ENCODE measurements around the gene BNC2.
"Not testable (repeated sequence)": the region's sequence is repeated elsewhere in the genome, so short reads cannot be mapped to it uniquely, and the experiment has no call there.

BNC2 gene

DNA sequence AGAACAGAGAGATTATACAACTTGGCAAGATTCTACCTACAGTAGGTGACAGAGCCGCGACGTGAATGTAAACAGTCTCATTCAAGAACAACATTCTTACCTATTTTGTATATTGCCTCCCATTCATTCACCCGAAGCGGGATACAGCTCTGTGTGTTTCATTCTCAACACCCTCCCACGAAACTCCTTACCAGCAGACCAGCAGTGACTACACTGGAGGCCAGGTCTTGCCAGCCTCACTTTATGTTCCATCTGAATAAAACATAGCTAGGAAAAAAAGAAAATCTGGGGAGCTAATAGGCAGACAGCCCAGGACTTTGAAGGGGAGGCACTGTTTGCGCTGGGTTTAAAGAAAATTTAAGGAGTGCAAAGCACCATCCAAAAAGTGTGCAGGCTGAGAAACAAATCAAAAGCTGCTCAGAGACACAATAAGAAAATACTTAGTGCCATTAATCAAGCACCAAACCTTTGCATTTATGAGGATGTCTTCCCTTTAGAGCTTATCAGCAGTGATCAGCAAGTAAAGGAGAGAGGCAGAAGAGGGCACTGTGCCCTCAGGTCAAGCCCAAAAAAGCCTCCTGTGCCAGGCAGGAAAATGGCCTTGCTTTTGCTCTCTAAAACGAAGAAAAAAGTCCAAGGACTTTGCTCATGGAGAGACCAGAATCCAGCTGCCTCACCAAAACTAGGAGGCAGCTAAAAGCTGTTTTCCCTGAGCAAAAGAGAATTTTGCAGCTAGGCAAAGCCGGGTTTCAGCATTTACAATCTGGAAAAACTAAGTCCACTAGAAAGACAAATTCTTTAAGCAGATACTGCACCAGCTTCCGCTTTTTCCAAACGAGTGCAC lies 295.1 kb downstream of the BNC2 start:
- no peak for DNase-seq

DNA sequence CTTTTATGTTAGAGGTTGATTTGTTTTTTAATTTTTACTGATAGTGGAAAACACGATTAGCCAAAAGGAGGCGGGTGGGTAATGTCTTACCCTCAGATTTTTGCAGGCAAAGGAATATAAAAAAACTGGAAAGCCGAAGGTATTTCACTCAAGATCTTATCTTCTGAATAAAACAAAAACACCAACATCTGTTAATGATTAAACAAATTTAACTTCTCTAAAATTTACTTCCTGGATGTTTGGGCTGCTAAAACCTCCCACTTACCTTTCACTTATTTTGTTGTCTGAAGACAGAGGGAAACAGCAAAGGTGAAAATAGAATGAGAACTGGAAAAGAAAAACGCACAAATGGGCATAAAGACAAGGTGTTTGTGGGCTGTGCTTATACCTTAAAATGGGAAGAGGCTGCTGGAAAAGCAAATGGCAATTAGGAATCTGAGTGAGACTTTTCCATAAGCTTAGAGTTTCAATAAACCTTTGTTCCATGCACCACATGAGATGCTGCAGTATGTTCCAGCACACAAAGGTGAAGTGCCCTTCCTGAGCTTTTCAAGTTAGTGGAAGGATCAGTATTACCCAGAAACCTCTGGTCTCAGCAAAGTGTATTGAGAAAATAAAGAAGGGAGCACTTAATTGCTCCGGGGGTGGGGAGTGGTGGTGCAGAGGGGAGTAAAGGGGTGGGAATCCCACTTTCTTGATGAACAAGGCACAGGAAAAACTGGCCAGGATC lies 298.3 kb downstream of the BNC2 start:
- no peak for DNase-seq

DNA sequence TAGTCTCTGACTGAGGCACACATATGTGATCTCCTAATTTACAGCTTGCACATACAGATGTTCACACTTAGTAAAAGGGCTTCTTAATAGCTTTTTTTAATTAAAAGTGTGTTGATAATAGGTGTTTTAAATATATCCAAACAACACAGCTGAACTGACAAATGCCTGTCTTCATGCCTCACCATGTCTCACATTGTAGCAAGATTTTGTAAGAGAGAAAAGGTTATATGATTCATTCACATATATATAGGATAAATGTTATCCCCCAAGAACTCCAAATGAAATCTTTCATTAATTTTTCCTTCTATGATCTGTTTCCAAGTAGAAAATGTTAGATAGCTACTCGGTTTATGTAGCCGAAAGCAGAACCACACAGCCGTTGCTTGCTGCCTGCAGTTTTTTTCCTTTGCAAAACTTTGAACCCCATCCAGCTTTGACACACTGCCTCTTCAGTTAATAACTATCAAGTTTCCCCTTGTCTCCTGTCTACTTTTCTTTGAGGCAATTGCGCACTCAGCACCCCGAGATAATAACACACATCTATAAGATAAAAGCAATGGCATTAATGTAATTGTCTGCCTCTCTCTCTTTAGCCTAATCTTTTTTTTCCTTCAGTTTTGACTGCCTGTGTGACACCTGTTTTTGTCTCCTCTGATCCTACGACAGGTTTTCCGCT lies 299.2 kb downstream of the BNC2 start:
- DNase-seq = no peak

DNA sequence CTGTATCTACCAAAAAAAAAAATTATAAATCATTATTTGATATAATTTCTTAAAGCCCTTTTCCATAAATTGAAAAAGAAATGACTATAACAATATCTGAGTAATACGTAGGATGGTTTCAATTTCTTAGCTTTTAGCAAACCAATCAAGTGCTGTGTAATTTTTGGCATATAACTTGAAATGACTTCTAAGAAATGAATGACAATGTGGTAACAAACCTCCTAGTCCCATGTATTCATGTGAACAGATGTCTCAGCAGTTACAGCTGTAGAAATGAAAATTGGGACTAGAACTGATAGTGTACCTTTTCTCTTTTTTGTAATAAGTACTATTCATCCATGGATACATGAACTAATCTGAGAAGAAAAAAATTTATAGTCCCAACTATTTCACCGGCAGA lies 307.0 kb downstream of the BNC2 start:
- DNase-seq = no peak

DNA sequence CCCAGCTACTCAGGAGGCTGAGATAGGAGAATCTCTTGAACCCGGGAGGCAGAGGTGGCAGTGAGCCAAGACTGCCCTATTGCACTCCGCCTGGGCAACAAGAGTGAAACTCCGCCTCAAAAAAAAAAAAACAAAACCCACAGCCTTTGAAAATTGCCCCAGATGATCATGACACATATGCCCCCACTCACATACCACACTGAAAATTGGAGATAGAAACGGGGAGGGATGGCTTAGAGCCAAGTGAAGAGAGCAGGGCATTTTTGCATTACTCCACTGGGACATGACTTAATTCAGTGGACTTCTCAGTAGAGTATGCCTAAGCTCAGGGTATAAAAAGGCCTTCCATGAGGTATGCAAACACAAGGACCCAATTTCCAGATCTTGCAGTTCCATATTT lies 309.3 kb downstream of the BNC2 start:
- DNase-seq = no peak

DNA sequence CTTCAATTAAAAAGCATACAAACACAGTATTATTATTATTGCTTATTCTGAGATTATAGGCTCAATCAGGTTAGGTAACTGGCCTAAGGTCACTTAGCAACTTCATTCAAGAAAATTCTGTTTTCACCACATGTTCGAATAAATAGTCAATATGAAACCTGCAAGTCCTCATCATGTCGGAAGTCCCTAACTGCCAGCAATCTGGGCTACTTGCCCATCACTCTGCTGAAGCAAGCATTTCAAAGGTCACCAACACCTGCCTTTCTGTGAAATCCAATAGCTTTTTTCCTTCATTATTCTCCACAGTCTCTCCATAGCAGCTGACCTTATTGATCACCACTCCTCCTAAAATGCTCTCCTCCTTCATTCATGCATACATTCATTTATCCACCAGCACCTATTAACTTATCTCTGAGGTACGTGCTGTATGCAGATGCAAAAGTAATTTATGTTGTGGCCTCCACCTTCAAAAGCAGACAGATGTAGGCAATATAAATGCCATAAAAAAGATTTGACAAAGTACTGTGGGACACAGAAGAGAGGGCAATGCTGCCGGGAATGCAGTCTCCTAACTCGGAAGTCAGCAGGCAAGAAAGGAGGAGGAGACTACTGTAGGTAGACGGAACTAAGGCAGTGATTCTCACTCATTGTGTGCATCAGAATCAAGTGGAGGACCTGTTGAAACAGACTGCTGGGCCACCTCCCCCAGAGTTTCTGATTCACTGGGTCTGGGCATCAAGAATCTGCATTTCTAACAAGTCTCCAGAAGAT lies 310.9 kb downstream of the BNC2 start:
- no peak for DNase-seq

DNA sequence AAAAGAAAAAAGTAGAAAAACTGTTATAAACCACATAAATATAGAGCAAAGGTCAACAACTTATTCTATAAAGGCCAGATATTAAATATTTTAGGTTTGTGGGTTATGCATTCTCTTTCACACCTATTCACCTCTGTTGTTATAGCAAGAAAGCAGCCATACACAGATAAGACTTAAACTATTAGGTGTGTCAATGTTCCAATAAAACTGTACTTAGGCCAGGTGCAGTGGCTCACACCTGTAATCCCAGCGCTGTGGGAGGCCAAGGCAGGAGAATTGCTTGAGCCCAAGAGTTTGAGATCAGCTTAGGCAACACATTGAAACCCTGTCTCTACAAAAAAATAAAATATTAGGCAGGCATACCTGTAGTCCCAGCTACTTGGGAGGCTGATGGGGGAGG lies 314.7 kb downstream of the BNC2 start:
- no peak for DNase-seq

DNA sequence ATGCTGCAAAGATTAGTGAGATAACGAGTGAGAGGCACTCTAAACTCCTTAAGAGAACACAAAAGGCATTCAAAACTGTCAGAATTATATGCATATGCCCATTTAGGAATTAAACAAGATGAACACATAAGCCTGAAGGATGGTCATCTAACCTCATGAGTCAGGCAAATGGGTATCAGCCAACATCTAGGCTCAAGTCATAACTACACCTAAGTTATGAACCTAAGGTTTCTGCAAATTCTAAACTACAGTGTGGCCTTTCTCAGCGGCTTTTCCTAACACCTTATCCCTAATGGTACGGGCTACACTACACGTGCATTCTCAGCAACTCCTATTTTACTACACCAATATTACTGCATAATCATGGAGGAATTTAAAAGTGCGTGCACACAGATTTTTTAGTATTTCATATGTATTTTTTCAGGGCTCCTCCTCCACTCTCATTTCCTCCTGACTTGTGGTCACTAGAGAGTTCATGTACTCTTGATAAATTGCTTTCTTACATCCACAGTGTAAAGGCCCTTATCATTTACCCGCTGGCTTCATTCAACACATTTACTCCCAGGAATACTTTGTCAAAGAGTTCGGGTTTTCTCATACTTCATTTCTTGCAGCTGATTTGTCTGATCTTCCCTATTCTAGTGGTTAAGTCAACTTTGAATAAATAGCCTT lies 316.5 kb downstream of the BNC2 start:
- no peak for DNase-seq

DNA sequence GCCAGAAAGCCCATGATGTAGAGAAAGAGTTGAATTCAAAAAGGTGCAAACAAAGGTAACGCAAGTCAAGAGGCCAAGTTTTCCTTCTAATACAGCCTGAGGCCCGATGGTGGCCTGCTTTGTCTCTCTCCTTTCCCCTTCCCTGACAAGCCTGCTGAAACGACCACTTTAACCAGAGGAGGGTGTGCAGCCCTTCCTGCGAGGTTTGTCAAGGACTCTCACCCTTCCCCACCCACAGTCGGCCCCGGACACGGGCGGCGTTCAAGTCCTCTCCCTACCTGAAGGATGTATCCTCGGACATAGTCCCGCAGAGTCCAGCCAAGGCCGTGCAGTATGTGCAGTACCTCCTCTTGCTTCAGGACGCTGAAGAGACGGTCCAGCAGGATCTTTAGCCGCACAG lies 318.2 kb downstream of the BNC2 start:
- peak; percentile 62 for DNase-seq

DNA sequence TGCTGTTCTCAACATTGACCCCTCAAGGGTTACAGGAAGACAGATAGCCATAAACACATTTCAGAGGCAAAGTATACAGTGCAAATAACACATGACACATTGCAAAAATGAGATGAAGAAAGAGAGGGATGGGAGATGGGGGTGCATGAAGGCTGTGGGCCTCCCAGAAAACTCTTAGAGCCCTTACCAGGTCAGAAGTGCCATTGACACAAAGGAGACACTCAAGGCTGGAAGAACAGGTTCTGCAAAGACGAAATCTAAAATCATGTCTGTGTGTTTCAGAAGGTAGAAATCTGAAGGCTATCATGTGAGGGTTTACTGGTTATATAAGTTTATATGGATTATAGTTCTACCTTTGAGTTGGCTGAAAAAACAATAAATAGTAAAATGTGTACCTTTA lies 318.8 kb downstream of the BNC2 start:
- DNase-seq = no peak

DNA sequence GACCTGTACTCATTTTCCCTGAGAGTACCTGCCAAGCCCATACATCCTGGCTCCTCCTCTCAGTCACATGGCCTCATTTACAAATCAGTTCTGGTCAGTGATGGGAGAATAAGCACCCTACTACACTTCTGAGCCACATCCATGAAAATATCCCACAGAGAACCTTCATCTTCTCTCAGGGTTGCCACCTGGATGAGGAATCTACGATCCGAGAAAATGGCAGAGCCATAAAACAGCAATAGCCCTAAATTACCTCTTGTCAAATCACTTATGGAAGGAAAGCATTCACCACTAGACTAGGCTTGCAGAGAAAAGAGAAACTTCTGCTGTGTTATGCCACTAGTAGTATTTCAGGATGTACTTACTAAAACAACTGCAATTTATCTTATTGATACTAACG lies 324.8 kb downstream of the BNC2 start:
- DNase-seq = no peak

DNA sequence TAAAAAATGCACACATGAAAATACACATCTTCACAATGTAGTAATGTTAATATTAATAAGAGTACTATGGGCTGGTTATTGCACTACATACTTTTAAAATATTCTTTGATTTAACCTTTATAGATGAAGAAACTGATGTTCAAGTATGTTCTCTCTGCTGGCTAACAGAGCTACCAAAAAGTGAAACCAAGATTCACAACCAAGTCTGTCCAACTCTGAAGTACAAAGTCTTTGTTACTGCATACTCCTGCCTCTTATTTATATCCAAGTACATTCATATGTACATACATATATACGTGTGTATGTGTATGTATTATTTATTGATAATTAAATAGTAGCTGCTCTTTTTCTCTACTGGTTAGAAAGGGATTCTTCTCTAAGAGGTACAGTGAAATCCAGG lies 325.6 kb downstream of the BNC2 start:
- DNase-seq = no peak

DNA sequence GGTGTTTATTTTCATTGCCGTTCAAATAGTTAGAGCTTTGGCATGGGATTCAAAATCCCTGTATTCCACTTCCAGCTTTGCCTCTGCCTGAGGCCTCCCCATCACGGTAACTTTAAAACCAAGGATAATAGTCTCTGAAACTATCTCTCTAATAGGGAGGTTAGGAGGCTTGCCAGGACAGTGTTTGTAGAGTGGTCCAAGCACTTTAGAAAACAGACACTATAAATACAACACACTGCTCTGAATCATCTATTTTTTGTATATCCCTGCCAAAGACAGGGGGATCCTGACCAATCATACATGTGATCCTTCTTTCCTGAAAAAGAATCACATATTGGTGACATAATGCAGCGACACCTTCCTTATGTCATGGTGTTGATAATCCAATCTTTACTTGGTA lies 326.8 kb downstream of the BNC2 start:
- DNase-seq = no peak

DNA sequence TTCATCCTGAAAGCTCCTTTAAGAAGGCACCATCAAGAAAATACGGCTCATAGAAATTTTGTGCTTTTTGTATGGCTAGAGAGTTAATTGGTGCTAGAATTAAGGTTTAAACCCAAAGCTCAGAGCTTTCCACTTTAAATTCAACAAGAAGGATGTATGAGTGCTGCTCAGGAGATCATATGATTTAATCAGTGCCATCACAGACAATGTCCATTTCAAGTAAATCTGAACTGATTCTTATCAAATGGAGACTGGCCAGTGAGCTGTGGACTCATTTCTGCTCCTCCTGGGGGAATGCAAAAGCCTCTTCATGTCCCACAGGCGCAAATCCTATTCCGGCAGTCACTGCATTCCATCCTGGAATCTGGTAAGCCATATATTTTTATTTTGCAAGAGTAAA lies 327.2 kb downstream of the BNC2 start:
- DNase-seq = no peak

DNA sequence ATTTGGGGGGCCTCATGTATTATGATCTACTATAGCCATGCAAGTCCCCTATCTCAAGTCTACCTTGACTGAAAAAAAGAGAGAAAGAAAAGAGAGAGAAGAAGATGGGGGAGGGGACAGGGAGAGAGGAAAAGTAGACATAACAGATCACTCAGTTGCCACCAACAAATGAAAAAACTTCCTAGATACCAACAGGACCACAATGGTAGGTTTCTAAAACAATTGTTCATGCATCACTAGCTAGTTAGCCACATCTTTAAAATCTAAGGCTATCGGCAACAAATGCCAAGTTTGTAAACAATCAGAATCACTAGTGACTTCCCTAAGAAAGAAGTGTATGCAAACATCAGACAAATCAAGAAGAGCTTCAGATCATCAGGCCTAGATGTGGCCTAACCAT lies 328.2 kb downstream of the BNC2 start:
- DNase-seq = no peak

DNA sequence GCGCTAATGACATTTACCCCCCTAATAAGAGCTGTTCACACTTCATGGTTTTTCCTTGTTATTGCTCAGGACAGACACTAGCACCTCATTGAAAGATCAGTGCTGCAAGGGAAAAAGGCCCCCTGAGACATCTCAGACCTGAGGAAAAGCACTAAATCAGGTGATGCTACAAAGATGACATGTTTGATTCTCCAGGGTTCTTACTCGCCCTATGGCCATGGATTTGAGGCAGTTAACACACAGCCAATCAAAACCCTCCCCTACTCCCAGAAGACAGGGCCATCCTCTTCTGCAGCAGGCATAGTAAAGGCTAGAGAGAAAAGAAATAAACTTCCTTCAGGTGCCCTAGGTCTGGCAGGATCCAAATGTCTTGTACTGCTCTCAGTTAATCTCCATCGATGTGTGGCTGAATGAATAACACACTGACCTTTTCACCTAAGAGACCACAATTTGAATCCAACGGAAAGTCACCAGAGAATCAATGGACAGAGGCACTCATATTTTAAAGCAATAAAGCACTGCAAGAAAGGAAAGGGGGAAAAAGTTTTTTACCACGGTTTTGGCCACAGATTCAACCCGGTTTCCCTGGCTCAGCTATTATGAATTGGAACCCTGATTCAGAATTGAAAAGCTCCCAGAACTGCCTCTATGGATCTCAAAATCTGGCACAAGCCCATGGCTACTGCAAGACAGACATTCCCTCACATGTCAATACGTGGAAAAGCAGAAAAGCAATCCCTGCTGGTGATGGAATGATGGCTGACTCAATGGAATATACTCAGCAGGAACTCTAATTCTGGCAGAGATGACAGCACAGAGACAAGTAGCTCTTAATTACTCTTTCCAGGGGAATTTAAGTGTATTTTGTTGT lies 329.5 kb downstream of the BNC2 start:
- no peak for DNase-seq

DNA sequence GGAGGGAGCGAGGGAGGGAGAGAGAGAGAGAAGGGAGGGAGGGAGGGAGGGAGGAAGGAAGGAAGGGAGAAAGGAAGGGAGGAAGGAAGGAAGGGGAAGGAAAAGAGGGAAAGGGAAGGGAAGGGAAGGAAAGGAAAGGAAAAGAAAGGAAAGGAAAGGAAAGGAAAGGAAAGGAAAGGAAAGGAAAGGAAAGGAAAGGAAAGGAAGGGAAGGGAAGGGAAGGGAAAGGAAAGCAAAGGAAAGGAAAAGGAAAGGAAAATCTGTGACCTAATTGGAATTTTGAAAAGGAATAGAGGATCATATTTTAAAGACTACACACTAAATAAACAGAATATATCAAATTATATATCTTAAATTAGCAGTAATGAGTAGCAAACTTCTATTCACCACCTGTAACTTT lies 330.8 kb downstream of the BNC2 start:
- not testable (repeated sequence) for DNase-seq

DNA sequence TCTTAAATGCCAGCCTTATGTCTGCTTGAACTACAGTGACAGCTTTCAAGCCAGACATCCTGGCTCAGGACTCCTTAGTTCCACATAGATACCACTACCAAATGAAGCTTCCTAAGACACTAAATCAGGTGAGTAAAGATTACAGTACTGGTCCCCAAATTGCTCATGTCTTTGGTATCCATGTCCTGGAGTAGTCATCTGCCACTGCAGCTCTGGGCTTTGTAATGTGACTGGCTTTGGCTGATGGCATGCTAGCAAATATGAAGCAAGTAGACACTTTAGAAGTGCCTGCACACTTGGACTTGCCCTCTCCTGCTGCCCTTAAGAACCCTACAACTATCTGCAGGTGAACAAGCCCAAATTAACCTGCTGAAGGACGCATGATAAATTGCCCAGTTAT lies 334.9 kb downstream of the BNC2 start:
- DNase-seq = peak; percentile 69

DNA sequence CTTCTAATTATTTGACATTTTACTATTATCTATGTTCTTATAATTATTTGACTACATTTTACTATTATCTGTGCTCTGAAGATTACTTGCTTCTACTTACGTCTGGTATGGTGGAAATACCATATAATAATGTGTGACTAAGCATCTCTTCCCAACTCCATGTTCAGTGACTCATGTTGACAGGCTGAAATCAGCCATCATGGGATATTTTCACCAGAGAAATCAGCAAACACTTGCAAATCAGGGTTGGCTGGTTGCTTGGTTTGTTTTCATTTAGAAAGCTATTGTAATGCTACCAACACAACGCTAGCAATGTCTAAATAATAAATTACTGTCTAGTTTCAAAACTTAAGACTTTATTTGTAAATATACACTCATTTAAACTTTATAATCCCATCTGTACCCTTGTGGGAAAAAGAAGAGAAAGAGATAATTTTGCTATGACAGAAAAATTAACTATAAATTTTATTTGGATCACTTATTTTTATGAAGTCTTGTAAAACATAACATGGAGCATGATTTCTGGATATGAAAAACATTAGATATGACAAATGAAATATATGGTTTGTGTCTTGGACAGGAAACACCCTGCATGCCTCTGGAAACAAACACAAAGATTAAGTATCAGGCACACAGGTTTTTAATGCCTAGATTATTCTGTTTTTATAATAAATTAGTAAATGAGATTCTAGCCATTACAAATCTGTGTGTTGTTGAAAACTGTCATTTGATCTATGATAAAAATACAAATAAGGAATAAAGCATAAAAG lies 337.6 kb downstream of the BNC2 start:
- DNase-seq = no peak

DNA sequence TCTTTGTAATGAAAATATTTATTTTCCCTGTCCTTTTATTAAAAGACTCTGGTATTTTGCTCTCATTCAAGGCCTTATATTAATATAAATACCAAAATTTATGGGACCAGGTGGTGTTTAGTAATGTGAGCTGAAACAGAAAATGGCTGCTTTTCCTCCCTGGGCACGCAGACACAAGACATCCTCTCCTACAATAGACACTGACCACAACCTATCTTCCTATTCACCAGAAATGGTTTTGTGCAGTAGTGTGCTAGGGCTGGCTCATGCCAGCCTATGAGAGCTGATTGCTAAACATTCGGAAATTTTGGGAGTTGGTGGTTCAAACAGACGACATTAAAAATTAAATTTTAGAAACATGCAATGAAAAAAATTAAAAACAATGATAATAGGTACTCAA lies 338.2 kb downstream of the BNC2 start:
- no peak for DNase-seq
